RWPE1 (cell line): ENCODE measurements around the gene KCTD5.
A peak's percentile ranks its signal among the peaks of the same experiment; 100 is the strongest.

Experiments used
- CTCF ChIA-PET: fragments of 350-600 bp; sonication (Branson Sonifier 250); formaldehyde crosslinking; extraction: SDS; loops from one replicate; lab custom pipeline; 2021; lab: Yijun Ruan, JAX
- POLR2A ChIA-PET: fragments of 400-600 bp; formaldehyde crosslinking; extraction: SDS; loops from one replicate; lab custom pipeline; 2020; ENCODE audit warnings: antibody characterized with exemption; ENCODE audit not compliant: low non-redundant PET; lab: Yijun Ruan, JAX
- DNase-seq: peaks from one replicate; pipeline ENCODE4 v3.0.0; 2012; ENCODE audit warnings: low spot score
- H3K27ac ChIP-seq: fragments of 450-650 bp; 2 replicates; pipeline ENCODE4 v1.5.1; 2017
- CTCF ChIP-seq: fragments of 450-650 bp; conservative IDR thresholded peaks from 2 replicates; pipeline ENCODE4 v1.5.1; 2017; ENCODE audit warnings: low read depth, mild to moderate bottlenecking

The KCTD5 gene

GRCh38 chr16:2702871-2703745 lies 20.8 kb downstream of the KCTD5 start:
- ChIA-PET CTCF (interaction anchor here (1.1 kb wide), 1 partner anchor 120 kb away, joined by 4 read pairs; no protein-coding TSS in a partner anchor), POLR2A (interaction anchor here (0.5 to 0.6 kb wide), 2 partner anchors 76 to 410 kb away, joined by 3 to 7 read pairs; no protein-coding TSS in a partner anchor)
- DNase-seq, result no peak
- H3K27ac ChIP-seq, result 0 out of 2 replicates have a peak overlapping the region, but pooled peaks have one; percentile 2
- TF ChIP-seq CTCF, result no peak

GRCh38 chr16:2704166-2704982 lies 22.1 kb downstream of the KCTD5 start:
- no peak overlapping the region for H3K27ac ChIP-seq
- DNase-seq, result no peak
- POLR2A ChIA-PET, result interaction anchor here (0.5 to 0.6 kb wide), 2 partner anchors 75 to 411 kb away, joined by 3 to 7 read pairs; no protein-coding TSS in a partner anchor
- CTCF ChIA-PET, result no interaction called here
- no peak for TF ChIP-seq CTCF

GRCh38 chr16:2704983-2705275 lies 22.6 kb downstream of the KCTD5 start:
- no peak for TF ChIP-seq CTCF
- POLR2A ChIA-PET, result no interaction called here
- CTCF ChIA-PET, result no interaction called here

GRCh38 chr16:2705351-2705750 lies 23.0 kb downstream of the KCTD5 start:
- TF ChIP-seq CTCF, result no peak
- ChIA-PET POLR2A (no interaction called here), CTCF (no interaction called here)
- no peak for DNase-seq
- no peak overlapping the region for H3K27ac ChIP-seq

More at GRCh38 chr16:2704983-2705275, 22.6 kb downstream of the KCTD5 start:
- DNase-seq, result no peak
- H3K27ac ChIP-seq, result no peak overlapping the region

GRCh38 chr16:2706085-2706484 lies 23.8 kb downstream of the KCTD5 start:
- no peak for TF ChIP-seq CTCF
- DNase-seq, result no peak
- CTCF ChIA-PET, result no interaction called here
- POLR2A ChIA-PET, result no interaction called here
- no peak overlapping the region for H3K27ac ChIP-seq

GRCh38 chr16:2706611-2707311 lies 24.4 kb downstream of the KCTD5 start:
- TF ChIP-seq CTCF, result no peak
- ChIA-PET POLR2A (no interaction called here), CTCF (no interaction called here)

More at GRCh38 chr16:2706611-2707311, 24.4 kb downstream of the KCTD5 start:
- no peak for DNase-seq
- peak overlapping the region; percentile 33; the same call in 1 of the 2 replicates for H3K27ac ChIP-seq
